HL-60/S4 treated with phorbol 12-myristate 13-acetate at 8.2 ng/mL for 4 days and 3 days (cell line): ENCODE measurements around the gene GALNT1.

ENCODE experiments used
- in situ Hi-C: fragments of 300-500 bp; cut with MboI; formaldehyde crosslinking; loops from 2 replicates; pipeline ENCODE4 v1.15.0; 2022; ENCODE audit warnings: low sequenced_read_pairs

Gene GALNT1

DNA sequence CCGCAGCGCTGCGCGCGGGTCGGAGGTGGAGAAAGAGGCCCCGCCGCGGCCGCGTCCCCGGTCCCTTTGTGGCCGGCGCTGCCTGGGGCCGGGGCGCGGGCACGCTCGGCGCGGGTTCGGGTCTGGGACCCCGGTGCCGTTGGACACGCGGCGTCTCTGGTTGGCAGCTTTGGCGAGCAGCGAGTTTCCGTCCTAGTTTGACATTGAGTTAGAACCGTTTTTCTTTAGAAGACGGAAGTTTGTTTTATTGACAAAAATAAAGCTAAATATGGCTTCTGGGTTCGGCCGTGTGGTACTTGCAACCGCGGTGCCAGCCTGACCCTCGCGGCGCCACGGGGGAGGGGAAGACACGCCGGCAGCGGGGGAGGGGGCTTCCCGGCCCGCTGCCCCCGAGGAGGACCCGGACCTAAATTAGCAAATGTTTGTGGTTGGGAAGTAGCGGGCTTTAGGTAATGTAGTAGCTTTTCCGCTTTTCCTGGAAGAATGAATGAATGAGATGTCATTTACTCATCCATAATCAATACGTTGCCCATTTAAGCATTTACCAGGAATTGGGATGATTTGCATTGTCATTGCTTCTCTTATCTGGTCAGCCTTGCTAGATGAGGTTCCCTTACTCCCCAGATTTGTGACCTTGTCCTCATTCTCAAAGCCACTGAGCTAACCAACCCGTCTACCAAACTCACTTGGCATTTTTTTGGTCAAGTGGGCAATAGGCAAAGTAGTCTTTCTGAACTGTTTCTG, 530 bp downstream of the GALNT1 start:
- in situ Hi-C loops, result no loop called here

DNA sequence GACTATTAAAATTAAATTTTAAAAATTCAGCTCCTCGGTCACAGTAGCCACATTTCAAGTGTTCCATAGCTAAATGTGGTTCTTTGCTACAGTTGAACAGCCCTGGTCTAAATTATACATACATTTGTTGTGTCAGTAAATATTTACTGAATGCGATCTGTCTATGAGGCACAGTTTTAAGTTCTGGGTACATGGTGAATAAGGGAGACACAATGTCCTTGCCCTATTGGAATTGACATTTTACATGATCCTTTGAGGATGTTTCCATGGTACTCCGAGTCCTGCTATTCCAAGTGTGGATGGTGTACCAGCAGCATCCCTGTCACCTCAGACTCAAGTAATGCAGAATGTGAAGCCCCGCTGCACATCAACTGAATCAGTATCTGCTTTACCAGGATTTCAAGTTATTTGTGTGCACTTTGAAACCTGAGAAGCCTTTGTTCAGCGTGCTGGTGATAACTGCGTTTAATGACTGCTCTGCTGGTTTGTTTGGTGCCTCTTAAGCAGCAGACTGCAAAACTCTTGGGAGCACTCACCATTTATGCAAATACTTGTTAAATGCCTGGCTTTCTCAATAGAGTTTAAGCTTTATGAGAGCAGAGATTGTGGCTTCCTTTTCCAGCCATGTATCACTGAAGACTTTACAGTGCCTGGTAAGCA, 1.5 kb downstream of the GALNT1 start:
- in situ Hi-C loops, result no loop called here

DNA sequence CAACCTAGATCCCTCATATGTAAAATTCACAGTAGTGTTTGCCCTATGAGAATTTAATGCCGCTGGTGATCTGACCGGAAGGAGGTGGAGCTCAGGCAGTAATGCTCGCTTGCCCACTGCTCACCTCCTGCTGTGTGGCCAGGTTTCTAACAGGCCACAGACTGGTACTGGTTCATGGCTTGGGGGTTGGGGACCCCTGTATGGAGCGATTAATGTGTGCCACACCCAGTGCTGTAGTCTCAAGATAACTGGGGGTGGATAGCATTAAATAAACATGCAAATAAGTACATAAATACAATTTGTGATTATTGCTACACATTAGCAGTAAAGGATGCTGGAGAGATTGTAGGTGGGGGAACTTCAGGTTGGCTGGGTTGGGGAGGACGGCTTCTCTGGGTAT, 3.2 kb downstream of the GALNT1 start:
- in situ Hi-C loops, result no loop called here

DNA sequence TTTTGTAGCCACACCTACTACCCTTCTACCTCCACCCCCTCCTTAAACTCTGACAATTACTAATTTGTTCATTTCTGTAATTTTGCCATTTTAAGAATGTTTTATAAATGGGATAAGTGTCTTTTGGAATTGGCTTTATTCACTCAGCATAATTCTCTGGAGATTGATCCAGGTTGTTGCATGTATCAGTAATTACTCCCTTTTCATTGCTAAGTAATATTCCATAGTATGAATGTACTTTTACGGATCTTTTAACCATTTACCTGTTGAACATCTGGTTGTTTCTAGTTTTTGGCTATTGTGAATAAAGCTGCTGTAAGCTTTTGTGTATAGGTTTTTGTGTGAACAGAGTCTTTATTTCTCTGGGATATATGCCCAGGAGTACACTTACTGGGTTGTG, 4.1 kb downstream of the GALNT1 start:
- in situ Hi-C loops, result no loop called here

DNA sequence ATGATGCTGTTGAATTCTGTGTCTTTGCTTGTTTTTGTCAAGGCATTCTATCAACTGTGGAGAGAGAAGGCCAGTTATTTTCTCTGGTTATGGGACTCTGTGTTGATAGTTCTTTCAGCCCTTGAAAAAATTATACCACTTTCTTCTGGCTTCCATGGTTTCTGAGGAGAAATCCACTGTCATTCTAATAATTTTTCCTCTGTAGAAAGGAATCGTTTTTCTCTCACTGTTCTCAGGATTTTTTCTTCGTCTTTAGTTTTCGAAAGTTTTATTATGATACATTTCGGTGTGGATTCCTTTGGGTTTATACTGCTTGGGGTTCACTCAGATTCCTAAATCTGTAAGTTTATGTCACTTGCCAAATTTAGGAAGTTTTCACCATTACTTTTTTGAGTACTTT, 6.6 kb downstream of the GALNT1 start:
- in situ Hi-C loops, result no loop called here

DNA sequence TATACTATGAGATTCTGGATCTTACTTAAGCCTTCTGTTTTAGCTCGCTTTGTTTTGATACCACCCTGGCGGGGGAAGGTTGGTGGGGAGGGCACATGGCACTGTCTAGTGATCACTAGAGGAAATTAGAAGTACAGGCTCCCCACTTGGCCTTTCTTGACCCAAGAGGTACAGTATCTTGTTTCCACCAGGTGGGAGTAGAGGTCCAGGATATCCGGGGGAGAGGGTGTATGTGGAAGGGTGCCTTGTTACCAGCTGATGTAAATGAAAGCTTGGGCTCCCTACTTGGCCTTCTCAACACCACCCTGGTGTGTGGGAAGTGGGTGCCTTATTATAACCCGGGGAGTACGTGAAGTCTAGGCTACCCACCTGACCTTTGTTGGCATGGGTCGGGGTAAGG, 7.5 kb downstream of the GALNT1 start:
- in situ Hi-C loops, result no loop called here

DNA sequence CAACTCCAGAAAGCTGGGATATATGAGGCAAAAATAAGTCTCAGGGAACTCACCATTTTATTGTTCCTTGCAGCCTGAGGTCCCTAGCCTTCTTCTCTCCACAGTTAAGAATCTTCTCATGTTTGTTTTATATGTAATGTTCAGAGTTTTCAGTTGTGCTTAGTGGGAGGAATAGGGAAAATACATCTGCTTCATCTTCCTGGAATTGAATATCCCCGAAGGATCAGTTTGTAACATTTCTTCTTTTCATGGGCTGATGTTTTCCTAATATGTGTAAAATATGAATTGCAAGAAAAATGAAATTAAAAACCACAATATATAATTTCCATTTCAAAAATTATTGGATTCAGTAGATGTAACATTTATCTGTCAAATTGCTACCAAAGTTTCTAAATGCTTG, 8.0 kb downstream of the GALNT1 start:
- in situ Hi-C loops, result no loop called here

DNA sequence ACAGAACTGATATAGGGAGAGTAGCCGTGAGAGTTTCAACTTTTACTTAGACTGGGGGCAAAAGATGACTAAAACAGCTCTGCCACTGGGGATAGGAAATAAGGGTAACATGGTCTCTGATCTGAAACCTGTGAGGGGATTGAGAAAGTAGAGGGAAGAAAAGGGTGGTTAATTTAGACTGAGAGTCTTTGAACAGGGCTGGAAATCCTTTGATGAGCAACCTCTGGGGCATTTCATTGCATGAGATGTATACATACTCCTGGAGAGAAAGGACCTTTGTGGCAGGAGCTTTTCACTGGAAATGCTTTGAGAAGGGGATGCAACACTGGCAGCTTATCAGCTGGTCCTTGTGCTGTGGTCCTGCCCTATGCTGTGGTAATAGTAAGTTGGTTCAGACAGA, 9.4 kb downstream of the GALNT1 start:
- in situ Hi-C loops, result no loop called here

DNA sequence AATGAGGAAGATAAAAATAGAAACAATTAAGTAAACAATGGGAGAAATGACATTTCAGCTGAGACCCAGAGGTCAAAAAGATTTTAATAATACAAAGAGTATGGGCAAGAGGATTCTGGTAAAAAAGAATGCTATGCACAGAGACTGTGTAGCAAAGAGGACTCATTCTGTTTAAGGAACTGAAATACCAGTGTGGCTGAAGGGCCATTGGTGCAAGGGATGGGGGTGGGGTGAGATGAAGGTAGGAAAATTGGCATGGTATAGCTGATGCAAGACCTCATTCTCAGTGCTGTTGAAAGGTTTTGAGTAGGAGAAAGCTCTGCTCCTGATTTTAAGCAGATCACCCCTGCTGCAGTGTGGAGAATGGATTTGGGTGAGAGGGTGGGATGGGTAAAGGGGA, 10.8 kb downstream of the GALNT1 start:
- in situ Hi-C loops, result no loop called here

DNA sequence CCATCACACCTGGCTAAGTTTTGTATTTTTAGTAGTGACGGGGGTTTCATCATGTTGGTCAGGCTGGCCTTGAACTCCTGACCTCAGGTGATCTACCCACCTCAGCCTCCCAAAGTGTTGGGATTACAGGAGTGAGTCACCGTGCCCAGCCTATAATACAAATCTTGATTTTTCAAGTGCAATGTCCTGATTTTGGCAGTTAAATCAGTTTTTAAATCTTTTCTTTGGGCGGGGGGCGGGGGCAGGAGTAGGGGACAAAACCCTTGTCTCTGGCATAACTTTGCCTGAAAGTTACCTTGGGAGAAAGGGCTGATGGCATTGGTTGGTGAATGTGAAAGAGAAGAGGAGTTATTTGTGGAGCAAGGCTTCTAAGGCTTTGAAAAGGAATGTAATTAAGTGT, 12.3 kb downstream of the GALNT1 start:
- in situ Hi-C loops, result no loop called here

DNA sequence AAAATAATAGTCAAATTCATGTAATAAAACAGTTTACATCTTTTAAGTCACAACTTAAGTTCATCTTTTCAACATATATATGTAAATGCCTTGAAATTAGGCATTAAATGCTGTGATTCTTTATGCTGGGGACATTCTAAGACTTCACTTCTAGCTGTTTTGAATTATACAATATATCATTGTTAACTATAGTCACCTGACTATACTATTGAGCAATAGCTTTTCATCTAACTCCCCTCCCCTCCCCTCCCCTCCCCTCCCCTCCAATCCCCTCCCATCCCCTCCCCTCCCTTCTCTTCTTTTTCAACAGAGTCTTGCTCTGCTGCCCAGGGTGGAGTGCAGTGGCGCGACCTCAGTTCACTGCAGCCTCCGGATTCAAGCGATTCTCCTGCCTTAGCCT, 16.2 kb downstream of the GALNT1 start:
- in situ Hi-C loops, result no loop called here

DNA sequence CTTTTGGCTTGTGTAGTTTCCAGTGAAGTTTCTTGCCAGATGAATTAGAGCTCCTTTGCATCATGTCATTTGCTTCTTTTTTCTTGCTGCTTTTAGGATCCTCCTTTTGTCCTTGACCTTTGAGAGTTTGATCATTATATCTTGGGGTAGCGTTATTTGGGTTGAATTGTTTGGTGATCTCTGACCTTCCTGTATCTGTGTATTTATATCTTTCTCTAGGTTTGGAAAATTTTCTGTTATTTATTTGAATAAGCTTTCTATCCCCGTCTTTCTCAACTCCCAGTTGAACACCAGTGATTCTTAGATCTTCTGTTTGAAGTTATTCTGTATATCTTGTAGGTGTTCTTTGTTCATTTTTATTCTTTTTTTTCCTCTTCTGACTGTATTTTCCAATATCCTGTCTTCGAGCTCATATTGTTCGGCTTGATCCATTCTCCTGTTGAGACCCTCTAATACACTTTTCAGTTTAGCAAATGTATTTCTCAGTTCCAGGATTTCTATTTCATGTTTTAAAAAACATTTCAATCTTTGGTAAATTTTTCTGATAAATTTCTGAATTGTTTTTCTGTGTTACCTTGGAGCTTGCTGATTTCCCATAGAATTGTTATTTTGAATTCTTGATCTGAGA, 20.8 kb downstream of the GALNT1 start:
- in situ Hi-C loops, result no loop called here

DNA sequence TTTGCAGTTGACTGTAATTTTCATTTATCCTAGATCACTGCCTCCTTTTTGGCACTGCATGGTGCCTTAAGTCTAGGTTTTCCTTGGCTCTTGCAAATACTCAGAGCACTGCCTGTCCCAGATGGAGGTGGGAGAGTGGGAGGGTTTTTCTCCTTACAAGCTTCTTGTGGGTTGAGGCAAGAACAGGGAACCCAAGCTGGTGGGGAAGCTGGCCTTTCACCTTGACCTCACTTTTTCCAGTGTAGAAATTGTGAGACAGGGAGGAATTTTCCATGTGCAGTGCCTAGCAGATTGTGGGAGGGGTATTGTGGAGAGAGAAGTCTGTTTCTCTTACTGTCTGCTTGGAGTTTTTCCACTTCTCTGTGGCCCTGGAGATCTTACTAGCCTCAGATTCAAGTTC, 21.5 kb downstream of the GALNT1 start:
- in situ Hi-C loops, result no loop called here

DNA sequence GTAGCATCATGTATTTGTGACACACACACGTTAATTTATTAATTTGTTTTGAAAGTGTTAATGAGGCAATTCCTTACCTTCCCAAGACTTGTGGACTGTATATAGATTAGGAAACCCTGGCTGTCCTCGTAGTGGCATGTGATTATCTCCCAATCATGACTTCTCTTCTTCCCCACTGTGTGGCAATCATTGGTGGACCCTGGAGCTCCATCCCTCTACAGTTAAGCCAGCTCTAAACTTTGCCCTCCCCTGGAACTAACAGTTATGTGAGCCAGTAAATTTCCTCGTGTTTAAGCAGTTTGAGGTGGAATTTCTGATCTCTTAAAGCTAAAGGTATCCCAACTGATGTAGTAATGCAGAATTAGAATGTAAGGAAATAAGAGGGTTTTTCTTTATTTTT, 22.0 kb downstream of the GALNT1 start:
- in situ Hi-C loops, result no loop called here

DNA sequence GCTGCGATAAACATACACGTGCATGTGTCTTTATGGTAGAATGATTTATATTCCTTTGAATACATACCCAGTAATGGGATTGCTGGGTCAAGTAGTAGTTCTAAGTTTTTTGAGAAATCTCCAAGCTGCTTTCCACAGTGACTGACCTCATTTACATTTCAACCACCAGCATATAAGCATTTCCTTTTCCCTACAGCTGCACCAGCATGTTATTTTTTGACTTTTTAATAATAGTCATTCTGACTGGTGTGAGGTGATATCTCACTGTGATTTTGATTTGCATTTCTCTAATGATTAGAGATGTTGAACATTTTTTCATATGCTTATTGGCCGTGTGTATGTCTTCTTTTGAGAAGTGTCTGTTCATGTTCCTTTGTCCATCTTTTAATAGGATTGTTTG, 22.8 kb downstream of the GALNT1 start:
- in situ Hi-C loops, result no loop called here

DNA sequence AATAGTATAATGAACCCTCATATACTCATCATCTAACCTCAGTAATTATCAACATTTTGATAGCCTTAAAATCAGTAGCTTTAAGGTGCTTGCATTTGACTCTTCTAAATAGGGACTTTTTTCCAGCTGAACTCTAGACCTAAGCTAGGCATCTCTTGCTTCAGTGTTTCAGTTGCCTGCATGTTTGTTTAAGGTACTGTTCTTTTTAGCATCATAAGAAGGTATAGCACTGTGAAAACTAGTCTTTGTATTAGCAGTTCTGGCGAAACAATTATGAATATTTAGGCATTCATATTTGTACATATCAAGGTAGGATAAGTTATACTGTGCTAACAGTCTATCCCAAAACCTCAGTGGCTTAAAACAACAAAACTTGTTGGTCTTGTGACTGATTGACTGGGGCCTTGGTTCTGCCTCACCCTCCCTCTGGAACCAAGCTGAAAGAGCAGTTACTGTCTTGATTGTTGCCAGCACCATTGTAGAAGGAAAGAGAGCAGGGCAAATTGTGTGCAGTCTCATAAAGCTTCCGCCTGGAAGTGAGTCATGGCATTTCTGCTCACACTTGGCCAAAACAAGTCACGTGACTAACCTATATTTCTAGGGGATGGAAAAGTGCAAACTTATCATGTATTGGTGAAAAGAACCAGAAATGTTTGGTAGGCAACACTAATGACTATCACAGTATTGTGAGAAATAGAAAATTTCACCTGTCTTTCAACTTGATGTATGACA, 24.3 kb downstream of the GALNT1 start:
- in situ Hi-C loops, result no loop called here

DNA sequence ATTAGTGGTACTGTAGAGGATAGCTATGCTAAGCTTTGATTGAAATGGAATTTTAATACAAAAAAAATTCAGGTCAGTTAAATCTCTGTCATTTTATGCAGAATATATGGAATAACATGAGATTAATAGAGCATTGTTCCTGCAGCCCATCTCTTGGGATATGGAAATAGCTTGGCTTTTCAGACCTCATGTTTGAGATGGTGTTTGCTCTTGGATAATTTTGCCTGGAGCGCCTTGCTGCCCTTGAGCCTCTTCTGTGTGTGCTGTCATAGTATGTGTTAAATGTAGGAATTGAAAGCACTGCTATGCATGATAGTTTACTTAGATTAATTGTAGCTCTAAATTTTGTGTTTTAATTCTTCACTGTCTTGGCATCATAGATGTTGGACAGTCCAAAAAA, 27.7 kb downstream of the GALNT1 start:
- in situ Hi-C loops, result no loop called here

DNA sequence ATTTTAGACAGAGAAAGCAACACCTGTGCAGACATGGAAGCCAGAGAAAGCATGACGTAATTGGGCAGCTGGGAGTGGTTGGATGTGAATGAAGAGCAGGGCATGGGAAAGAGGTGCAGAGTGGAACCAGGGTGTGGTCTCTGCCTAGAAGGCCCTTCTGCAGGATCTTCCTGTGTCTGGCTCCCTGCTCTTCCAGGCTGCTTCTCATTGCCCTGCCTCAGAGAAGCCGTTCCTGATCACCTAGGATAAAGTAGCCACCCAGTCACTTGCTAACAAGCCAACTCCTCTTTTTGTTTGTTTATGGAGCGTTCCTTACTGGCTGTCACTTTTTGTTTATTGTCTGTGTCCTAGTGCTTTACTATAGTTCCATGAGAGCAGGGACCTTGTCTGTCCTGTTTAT, 28.5 kb downstream of the GALNT1 start:
- in situ Hi-C loops, result no loop called here

DNA sequence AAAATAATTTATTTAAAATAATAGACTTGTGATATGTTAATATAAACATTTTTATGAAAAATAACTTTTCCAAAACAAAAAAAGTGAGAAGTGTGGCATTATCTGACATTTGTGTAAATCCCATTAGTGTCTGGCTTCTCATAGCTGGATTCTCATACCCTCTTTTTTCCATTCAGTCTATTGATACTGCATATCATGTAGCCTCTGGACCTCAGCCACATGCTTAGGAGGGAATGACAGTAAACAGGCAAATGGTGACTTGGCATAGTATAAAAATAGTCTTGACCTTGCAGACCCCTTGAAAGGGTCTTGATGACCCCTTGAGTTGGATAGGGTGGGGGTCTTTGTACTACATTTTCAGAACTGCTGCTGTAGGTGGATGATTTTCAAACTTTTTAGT, 29.2 kb downstream of the GALNT1 start:
- in situ Hi-C loops, result no loop called here

DNA sequence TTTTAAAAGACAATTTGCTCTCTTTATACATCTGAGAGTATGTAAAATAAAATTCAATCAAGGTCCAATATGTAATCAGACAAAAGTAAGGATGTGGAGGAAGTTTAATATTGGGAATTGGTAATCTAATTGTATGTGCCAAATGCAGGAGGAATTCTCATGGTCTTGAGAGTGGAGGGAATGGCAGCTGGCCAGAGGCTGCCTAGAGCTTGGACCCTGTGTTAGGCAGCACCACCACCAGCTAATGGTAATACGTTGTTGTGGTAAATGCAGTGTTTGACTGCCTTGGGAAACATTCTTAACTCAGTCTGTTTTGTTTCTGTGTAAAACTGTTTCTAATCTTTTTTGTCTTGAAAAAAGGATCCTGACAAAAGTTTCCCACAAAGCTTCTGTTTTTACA, 30.0 kb downstream of the GALNT1 start:
- in situ Hi-C loops, result no loop called here

DNA sequence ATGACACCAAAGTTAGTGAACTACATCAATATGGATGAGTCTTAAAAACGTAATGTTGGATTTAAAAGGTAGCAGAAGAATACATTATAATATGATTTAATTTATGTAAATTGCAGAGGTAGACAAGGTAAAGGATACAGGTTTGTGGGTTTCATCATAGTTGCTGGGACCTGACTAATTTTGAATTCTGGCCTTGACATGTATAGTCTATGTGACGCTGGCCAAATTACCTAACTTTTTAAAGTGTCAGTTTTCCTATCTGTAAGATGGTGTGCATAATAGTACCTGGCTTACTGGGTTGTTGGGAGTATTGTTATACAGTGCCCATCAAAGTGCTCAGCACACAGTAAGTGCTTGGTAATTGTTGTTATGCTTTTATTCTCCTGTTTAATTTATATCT, 34.5 kb downstream of the GALNT1 start:
- in situ Hi-C loops, result no loop called here
